NCI-H2107 (cell line): Measurements from ENCODE around the gene MRM2.

Experiments
- DNase-seq: peaks from one replicate; lab custom pipeline; 2025; lab: John Stamatoyannopoulos, UW

The MRM2 gene

DNA sequence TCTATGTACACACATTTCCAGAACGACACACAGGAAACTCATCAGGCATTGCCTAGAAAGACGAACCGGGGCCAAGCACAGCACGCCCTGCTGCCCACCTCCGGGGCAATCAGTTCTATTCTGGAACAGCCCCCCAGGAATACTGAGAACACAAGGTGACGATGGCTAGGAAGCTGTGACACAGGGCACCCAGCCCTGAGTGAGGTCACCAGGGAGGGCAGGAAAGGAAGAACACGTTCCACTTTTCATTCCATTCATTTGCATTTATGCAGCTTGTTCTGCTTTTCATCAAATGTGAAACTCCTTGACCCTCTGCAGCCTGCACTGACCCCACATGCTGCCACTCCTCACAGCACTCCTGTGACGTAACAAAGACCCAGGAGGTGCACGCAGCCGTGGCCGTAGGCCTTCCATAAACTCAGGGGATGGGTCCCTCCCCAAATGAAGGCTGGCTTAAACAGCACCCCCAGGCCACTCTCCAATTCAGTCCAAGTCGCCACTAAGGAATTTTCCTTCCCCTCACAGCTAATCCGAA is 38.2 kb downstream of the MRM2 start:
- no peak for DNase-seq

DNA sequence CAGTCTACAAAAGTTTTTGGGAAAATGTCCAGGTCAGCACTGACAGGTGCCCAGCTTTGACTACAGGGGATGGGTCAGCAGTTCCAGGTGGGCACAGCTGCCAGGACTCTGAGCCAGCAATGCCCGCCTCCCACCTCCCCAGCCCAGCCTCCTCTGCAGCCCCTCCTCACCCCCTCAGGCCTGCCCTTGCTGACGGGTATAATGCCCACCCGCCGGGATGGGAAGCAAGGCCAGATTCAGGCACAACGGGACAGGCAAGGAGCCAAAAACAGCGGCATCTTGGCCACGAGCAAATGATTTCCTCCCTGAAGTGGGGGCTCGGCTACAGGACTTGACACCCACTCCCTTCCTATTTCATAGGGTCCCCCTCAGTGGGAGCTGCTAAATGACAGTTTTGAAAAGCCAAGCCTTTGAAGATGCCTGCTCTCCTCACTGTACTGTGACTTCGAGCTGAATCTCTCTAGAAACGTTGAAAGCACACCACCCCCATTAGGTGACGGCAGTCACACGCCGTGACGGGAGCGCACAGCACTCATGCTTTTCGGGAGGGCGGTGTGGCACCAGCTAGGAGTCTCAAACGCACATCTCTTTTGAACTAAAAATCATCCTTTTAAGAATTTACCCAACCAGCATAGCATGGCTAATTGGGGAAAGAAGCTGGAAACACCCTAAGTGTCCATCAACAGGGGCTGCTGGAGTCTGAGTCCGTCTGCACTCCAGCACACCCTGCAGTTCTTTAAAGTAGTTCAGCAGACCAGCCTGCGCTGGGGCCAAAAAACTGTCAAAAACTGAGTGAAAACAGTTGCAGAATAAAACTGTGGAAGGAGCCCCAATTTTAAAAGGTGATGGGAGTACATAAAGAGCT is 38.9 kb downstream of the MRM2 start:
- no peak for DNase-seq

DNA sequence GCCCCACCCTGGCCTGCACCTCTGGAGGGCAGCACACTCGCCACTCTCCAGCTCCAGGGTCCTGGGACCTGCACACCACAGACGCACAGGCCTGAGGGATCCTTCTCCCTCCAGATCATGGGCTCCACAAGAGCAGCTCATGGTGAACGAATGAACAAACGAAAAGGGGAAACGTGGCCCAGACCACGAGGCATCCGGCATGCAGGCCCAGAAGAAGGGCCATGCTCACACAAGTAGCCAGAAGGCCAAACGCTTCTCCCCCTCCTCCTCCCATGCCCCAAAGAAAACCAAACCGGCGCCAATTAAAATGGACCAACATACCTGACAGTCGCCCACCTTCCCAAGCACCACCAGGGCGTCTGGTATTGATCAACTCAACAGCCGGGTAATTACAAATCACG is 39.6 kb downstream of the MRM2 start:
- DNase-seq: no peak

DNA sequence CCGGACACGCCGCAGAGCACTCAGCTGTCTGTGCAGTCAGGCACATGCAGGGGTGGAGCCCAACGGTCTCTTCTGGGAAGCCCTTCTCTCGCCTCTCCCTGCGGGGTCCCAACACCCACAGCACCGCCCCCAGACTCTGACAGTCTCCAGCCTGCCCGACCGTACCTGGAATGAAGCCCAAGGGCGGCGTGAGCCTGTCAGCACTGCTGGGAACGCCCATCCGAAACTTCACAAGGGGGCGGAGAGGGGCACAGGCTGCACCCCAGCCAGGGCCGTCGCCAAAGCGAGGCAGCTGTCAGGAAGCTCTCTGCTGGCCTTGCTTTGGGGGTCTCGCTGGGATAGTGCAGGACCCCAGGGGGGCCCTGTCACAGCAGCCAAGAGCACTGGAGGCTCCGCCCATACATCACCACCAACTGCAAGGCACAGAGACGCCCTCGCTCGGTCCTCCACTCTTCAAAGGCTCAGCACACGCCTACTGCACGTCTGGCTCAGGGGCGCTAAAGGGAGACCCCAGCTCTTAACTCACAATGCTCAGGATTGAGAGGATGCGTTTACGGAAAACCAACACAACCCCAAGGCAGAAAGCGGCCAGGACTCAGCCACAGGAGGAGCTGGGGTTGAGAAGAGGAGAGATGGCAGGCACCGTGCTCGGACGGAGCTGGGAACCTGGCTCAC is 40.2 kb downstream of the MRM2 start:
- no peak for DNase-seq

DNA sequence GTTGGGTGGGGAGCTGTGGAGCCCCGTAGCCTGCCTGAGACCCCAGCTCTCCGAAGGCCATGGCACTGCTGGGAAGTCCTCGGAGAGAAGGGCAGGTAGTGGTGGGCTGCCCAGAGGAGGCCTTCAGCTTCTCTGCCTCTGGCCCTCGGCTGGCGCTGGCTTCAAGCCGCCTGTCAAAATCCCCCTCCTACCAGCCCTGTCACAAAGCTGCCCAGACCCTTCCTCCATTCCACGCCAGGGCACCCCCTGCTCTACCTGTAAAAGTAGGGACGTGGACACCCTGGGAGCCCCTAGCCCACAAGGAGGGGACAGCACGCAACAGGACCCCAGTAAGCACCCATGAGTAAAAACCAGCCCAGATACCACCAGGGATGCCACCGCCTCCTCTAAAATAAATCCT is 40.9 kb downstream of the MRM2 start:
- DNase-seq: no peak

DNA sequence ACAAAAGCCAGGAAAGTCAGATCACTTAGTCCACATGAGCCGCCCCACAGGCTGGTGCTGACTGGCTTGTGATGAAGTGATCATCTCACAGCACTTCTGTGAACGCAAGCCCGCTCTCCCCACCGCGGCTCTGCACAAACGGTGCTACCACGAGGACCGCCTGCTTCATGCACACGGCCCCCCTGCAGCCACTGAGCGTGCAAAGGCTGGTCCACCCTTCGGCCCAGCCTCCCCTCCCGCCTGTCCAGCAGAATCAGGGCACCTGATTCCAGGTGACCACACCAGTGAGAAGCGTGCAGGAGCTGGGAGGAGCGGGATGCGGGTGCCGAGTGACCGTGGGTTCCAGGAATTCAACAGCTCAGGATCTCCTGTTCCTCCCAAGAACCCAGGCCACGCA is 41.4 kb downstream of the MRM2 start:
- DNase-seq: no peak

DNA sequence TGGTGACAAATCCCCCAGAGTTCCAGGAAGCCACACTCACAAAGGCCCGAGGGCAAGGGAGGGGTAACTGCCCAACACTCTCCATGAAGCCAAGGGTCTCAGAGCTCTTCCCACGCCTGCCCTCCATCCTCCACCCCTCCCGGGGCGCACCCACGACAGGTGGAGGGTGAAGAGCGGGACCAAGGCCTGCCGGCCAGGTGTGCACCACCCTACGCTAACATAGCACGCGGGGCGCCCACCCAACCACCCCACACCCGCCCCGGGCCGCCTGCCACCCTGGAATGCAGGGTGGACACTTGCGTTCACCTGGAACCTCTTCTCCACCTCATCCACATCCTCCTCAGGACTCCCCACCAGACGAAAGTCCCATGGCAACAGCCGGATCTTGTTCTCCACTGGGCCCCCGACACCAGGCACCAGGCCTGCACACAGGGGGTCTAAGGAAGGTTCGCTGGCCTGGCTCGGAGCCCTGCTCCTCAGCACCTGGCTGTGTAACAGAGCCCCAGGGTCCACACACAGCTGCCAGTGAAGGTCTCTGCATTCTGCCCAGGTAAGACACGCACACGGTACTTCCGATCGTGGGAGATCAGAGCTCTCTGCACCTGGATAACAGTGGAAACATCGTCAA is 41.9 kb downstream of the MRM2 start:
- DNase-seq: no peak

DNA sequence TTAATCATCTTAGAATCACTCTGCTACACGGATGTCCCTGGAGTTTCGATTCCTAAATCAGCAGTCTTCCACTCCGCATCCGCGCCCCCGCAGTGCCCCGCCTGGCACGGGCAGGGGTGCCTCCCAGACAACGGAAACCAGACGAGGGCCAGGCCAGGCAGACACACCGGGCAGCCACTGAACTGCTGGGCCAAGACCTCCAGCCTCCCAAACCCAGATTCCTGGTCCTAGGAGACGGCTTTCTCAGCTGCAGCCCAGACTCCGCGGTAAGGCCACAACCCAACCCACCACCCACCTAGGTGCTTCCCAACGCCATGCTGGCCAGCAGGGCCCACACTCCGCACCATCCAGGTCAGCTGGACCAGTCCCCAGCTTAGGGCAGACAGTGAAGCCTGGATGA is 42.5 kb downstream of the MRM2 start:
- DNase-seq: no peak

DNA sequence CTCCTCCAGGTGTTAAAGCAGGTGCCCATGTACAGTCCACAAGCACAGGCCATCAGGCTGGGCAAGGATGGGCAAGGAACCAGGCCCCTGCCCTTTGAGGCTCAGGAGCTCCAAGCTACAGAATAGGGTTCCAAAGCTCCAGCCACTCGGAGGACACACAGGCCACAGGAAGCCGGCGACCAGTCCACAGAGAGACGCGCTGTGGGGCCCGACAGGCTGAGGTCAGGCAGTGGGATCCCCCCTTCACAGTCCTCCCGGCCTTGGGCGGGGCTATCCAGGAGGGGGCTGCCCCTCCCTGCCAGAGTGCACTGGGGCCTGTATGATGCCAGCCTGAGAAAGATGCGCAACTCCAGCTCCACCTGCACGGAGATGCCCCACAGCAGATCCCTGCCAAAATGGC is 43.2 kb downstream of the MRM2 start:
- DNase-seq: no peak

DNA sequence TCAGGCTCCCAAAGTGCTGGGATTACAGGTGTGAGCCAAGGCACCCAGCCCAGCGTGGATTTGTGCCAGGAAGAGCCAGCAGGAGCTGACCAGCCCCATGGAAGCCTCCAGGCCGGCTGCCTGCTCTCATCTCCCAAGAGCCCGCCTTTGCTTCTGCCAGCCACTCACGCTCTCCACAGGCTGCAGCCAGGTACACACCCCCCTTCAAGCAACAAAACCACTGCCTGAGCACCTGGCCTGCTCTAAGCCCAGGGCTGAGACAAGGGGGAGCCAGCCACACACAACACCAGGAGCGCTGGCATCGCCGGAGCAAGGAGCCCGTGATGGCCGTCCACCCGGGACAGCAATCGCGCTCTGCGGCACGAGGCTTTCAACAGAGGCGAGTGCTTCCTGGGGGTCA is 43.8 kb downstream of the MRM2 start:
- DNase-seq: peak; percentile 83

DNA sequence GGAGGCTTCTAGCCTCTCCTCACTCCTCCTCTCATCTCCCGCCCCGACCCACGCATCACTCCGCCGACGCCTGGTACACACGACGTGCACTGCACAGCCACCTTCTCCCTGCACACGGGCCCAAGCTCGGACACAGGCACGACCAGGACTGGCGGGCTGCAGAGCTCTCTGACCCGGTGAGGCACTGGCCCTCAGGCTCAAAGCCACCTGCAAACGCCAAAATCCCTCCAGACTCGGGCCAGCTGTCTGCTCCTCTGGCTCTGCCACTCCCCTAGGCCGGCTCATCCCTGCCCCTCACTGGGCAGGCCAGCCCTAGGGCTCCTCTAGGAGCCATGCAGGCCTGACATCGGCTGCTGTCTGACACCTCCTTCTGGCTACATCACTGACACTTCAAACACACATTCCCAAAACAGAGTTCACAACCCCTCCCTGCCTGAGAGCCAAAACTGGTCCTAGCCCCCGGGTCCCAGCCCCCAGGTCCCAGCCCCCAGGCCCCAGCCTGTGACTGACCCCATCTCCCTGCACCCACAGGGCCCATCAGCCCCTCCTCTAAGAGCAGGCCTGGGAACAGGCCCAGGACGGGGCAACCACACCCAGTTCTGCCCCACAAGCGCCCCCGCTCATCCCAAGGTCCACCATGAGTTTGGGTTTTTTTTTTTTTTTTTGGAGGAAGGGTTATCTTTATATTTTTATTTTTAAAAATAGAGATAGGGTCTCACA is 44.4 kb downstream of the MRM2 start:
- DNase-seq: no peak

DNA sequence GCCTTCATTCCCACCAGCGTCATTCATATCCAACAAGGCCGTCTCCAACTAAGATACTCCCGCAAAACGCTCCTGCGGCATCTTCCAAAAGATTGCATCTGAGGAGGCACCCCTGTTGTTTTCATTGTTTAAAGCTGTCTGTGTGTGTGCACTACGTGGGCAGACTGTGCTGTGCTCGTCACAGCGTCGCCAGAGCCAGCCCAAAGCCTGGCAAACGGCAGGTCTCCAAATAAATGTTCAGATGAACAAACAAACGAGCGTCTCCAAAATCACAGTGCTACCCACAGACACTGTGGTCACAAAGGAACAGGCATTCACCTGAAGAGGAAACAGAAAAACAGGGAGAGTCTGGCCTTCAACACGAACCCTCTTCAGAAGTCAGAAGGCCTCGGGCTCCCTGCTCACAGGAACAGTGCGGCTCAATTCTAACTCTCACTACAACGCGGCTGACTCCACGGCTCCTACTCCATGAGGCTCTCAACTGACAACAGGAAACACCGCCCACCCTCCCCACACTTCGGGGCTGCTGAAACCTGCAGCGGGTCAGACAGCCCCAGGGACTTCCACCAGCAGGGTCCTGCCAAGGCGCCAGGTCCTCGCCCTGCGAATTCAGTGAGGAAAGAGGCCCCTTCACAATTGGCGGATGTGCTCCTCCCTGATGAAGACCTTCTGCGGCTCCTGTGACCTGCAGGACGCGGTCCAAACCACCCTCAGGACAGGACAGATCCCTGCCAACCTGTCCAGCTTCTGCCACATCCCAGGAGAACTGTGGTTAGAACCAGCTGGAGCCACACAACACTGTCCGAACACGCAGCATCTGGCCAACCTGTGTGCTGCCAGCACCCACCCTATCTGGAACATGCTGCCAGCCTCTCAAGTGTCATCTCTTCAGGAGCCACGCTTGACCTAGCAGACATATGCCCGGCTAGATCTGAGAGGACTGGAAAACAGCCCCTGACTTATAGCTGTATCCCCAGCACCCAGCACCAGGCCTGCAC is 45.3 kb downstream of the MRM2 start:
- no peak for DNase-seq

DNA sequence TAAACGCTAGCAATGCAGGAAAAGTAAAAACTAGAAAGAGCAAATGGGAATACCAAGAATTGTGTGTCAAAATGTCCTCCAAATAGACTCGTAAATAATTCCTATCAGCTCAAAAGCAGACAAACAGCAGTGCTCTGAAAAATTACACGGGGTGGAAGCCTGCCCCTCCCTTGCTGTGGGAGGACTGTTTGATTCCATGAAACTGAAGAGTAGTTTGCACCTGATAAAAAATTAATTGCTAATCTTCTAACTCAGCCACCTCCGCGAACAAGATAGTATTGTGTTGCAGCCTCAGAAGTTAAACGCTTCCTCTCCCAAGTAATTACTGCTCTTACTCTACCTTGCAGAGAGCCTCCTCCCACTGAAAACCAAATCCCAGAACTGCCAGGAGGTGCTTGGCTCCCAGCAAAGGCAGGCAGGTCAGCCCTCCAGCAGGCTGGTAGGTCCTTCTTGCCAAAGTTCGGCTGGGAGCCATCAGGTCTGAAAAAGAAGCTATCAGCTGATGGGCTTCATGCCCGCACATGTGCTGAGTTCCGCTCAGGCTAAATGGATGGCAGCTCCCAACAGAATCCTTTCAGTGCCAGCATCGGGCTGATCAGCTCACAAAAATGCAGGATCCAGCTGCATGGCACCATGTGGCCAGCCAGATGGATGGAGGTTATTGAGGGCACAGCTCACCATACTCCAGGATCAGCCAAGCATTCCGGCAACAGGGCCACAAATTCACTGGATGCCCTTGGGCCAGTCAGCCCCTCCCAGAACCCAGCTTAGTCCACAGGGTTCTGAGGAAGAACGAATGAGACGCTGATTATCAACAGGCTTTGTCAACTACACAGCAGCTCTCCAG is 46.4 kb downstream of the MRM2 start:
- DNase-seq: no peak

DNA sequence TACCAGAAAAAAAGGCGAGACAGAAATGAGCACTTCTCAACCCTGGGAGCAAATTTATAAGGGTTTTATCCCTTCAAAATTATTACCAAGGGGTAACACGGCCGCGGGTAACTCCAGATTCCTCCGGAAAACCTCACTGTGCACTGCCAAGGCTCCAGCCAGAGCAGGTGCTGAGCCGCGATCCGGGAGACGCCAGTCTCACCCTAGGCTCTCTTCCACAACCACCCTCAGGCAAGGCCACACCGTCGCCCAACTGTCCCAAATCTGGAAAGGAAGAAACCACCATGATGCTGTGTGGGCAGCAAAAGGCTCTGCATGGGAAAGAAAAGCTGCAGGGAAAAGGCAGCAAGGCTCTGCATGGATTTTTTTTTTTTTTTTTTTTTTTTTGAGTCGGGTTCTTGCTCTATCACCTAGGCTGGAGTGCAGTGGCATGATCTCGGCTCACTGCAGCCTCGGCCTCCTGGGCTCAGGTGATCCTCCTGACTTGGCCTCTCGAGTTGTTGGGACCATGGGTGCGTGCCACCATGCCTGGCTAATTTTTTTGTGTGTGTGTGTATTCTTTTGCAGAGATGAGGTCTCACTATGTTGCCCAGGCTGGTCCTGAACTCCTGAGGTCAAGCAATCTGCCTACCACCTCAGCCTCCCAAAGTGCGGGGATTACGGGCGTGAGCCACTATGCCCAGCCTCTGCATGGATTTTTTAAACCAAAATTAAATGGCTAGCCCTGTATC is 48.3 kb downstream of the MRM2 start:
- no peak for DNase-seq

DNA sequence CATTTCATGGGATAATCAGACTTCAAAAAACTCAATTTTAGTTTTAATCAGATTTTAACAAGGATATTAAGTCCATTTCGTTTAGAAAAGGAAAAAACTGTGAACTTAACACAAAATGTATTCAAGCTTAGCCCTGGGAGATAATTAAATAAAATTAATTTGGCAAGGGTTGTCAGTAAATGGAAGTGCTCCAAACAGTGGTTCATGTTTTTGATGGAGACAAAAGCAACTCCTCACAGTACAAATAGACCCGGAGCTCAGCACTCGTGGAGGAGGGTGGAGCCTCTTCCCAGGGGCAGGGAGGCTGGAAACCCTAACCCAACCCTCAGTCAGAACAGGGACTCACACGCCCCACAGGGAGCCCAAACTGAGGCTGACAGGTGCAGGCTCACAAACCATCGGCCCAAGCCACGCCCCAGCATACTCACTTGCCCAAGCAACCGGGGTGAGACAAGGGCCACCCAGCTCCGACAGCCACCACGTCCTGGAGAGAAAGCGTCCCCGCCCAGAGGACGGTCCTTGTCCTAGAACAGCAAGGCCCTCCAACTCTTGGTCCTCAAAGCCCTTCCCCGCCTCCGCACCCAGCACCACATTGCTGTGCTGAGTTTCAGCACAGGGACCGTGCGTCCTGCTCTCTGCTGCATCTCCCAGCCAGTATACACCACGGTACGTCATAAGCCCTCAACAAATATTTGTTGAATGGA is 49.0 kb downstream of the MRM2 start:
- DNase-seq: peak; percentile 97

DNA sequence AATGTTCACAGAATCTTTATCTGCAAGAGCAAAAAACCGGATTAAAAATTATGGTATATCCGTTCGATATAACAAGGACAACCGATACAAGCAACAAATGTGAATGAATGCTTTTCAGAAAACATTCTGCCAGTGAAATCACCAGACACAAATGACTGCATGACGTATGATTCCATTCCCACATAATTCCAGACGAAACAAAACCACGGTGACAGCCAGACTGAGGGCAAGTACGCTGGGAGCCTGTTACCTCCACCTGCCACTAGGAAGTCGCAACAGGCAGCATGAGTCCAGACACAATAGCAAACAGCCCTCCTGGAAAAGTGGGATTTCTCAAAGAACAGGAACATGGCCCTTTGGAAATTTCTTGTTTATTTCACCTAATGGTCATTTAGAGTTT is 51.0 kb downstream of the MRM2 start:
- DNase-seq: no peak

DNA sequence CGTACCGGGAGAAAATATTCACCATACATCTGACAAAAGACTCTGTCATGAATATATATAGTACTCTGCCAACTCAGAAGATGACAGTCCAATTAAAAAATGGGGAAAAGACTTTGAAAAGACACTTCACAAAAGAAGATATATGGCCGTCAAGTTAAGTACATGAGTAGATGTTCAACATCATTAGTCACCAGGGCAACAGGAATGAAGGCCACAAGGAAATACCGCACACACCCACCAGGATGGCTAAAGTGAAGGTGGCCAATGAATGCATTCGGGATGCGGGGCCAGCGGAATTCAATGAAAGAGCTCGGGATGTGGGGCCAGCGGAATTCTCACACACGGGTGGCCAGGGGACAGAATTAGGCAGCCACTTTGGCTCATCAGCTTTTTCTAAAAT is 51.5 kb downstream of the MRM2 start:
- no peak for DNase-seq

DNA sequence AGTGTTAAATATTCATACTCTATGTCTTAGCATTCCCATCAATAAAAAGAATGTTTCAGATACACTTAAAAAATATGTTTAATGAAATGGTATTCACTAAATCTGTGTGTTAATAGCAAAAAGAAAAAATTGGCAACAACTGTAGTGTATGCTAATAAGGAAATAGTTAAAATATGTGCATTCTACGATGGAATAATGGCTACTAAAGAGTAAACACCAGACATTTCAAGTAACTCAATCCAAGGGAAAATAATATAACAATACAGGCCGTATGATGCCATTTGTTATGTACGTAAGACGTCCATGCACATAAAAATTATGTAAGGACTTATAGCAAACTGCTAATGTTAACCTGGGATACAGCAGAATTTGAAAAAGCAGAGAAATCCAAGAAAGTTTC is 55.8 kb downstream of the MRM2 start:
- no peak for DNase-seq

DNA sequence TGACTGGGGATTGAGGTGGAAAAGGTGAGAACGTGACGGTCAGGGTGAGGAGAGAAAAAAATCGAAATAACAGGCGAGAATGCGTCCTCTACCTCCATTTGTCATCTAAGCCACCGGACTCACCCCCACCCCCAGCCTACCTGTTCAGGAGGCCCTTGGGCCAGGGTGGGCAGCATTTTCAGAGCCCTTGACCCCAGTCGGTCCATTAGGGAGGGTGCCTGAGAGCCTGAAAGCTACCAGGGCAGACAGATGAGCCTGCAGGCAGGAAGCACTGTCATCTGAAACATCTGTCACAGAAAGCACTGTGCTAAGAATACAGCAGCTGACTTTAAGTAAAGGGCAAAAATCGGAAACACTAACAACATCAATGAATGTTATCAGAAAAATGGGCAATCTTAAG is 56.3 kb downstream of the MRM2 start:
- DNase-seq: no peak
